SIG-M5 treated with dmso at 0.1 percent for 504 hours (cell line): ENCODE measurements around the gene BAAT.
A peak's percentile ranks its signal among the peaks of the same experiment; 100 is the strongest.

Source experiments
- DNase-seq: peaks from one replicate; lab custom pipeline; 2025; ENCODE audit not compliant: unreplicated experiment; lab: John Stamatoyannopoulos, UW

BAAT gene

DNA sequence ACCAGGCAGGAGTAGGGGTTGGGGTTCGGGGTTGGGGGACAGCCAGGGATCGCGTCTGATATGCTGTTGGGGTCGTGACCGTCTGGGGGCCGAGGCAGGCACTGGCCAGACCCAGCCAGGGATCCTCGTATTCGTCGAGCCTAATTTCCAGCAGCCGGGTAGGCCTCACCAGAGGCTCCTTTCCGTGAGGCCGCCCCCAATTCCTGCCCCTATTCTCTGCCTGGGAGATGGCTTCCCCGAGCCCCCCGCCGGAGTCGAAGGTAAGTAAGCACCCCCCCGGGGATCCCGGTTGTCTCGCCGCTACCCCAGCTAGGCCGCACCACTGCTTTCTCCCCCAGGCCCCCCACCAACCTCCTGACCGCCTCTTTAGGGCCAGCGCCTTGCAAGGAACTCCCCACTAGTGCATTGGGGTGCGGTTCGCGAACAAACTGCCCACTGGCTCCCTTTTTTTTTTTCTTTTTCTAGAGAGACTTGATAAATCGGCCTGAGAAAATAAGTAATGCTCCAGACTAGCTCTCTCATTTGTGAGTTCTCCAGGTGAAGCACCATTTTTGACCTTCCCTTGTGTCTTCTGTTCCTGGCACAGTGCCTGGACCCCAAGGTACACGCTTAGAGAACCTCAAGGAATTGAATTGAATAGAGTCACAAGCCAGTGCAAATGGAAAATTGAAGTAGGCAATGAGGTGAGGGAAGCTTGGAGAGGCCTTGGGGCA, 14.3 kb upstream of the BAAT start:
- no peak for DNase-seq

GRCh38 chr9:101398068-101398929, 13.5 kb upstream of the BAAT start, which contains the start of the genes MRPL50 and ZNF189:
Gene MRPL50 (minus strand): TSS chr9:101398618. CDS start chr9:101398592, 26 bp downstream.
Gene ZNF189 (plus strand): TSS chr9:101398851. CDS start chr9:101399157, 306 bp downstream.
- peak; percentile 98 for DNase-seq

GRCh38 chr9:101397746-101398067, 12.9 kb upstream of the BAAT start:
- no peak for DNase-seq

GRCh38 chr9:101394687-101395086, 9.9 kb upstream of the BAAT start:
- DNase-seq: no peak

DNA sequence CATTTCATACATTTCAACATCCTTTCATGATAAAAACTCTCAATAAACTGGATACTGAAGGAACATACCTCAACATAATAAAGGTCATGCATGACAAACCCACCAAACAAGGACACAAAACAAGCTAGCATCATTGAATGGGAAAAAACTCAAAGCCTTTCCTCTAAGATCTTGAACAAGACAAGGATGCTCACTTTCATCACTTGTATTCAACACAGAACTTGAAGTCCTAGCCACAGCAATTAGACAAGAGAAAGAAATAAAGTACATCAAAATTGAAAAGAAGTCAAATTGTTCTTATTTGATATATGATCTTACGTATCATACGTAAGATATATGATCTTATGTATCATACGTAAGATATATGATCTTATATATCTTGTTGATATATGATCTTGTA, 8.3 kb upstream of the BAAT start:
- no peak for DNase-seq

- no peak for DNase-seq
These were observed 3.7 kb upstream of the BAAT start for GRCh38 chr9:101388507-101388993.

GRCh38 chr9:101387871-101388506, 3.2 kb upstream of the BAAT start:
- DNase-seq: peak; percentile 59

GRCh38 chr9:101383361-101383760, 1.4 kb downstream of the BAAT start:
- DNase-seq: no peak

GRCh38 chr9:101381833-101382342, 2.9 kb downstream of the BAAT start:
- no peak for DNase-seq

DNA sequence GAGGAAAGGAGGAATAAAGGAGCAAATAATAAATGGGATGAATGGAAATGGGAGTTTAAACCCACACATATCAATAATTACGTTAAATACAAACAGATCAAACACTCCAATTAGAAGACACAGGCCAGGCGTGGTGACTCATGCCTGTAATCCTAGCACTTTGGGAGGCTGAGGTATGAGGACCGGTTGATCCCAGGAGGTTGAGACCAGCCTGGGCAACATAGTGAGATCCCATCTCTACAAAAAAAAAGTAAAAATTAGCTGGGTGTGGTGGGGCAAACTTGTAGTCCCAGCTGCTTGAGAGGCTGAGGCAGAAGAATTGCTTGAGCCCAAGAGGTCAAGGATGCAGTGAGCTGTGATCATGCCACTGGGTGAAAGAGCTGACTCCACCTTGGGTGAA, 3.7 kb downstream of the BAAT start:
- DNase-seq: no peak

DNA sequence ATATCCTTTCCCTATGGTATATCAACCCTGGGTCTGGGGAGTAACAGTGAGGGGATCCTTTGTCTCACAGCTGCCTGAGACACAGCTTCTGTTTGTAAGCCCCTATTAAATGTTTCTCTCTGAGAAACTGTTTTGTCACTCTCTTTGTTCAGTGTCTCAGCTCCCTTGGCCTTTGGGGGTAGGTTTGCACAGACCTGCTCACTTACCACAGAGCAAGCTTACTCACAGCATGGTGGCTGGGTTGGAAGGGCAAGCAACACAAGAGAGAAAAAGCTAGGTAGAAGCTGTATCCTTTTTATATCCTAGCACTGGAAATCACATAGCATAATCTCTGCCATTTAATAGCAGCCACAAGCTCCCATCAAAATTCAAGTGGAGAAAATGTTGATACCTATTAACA, 4.5 kb downstream of the BAAT start:
- DNase-seq: no peak

DNA sequence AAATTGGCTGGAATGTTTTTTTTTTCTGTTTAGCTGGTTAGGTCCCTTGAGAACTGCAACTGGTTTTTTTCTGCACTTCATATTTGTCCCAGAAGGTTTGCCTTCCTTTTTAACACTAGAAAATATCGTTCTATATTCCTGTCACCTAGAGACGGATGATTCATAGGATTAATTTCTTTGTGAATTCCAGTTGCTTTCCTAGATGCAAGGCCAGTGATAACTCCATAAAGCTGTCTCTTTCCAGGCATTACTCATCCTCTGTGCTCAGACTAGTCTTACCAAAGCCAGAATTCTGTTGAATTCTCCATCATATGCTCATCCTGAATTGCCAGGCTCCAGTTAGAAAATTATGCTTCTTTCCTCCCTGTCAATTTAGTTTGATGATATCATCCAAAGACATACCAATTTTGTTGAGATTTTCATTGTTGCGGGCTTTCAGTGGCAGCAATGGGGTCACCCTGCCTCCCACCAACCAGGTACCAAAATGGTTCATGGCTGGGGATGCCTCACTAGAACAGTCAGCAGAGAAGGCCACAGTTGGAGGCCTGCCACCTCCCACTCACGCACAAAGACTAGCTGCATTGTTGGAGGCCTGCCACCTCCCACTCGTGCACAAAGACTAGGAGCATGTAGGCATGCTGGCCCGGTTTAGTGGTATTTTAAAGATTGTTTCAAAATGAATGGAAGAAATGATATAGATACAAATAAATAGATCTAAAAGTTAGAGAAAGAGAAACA, 8.5 kb downstream of the BAAT start:
- no peak for DNase-seq

DNA sequence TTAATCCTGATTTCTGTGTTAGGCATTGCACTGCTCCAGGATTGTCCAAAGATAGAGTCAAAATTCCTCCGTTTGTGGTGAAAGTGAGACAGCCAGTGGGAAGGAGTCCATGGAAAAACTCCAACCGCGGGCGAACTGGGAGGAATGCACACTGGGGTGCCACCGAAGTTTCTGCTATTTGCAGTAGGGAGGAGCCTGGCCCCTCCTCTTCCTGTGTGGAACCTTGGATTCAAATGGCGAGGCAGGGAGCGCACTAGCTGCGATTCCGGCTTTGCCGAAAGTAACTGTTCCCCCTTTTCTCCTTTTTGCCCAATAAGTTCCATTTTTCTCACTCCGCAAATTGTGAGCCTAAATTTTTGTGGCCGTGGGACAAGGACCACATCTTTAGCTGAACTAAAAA, 9.3 kb downstream of the BAAT start:
- DNase-seq: no peak

GRCh38 chr9:101372327-101373118, 12.3 kb downstream of the BAAT start:
- no peak for DNase-seq

DNA sequence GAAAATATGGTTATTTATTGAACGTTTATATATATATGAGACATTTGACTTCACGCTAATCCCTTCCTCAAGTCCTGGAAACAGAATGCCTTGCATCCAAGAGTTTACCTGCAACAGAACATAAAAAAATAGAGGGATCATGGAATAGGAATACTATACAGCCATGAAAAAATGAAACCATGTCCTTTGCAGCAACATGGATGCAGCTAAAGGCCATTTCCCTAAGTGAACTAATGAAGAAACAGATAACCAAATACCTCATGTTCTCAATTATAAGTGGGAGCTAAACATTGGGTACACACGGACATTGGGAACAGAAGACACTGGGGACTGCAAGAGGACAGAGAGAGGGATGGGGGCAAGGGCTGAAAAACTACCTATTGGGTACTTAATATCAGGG, 13.0 kb downstream of the BAAT start:
- DNase-seq: no peak

DNA sequence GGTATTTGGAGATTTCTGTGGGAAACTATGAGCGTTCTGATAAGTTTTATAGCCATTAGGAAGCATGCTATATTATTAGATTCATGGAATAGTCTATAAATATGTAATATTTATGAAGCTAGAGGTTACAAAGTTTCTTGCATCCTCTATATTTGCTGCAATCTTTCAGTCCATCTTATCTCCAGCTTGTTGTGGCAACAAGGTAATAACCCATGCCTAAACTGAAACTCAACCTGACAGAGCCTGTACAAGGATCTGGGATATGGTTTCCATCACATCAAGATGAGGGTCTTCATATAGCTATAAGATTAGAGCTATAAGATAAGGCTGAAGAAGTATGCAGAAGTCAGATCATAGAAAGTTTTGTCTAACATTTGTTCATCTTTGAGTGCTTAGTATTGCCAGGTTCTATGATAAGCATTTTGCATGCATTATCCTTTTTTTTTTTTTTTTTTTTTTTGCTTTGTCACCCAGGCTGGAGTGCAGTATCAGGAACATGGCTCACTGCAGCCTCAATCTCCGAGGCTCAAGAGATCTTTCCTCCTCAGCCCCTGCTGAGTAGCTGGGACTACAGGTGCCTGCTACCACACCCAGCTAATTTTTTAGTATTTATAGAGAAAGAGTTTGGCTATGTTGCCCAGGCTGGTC, 14.8 kb downstream of the BAAT start:
- DNase-seq: no peak

DNA sequence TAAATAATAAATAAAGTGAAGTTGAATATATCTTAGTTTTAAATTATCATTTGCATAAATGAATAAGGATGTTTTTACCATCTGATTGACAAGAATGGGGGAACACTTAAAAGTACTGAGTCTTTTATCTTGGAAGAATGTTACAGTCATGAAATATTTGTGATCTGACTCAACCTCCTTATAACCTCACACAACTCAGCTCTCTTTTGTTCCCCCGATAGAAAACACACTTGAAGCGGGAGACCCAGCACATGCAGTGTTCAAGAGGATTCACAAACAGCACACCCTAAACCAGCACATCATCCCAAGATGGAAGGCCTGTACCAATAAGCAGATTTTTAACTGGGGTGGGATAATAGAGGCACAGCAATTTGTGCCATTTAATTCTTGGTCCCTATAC, 15.5 kb downstream of the BAAT start:
- no peak for DNase-seq

DNA sequence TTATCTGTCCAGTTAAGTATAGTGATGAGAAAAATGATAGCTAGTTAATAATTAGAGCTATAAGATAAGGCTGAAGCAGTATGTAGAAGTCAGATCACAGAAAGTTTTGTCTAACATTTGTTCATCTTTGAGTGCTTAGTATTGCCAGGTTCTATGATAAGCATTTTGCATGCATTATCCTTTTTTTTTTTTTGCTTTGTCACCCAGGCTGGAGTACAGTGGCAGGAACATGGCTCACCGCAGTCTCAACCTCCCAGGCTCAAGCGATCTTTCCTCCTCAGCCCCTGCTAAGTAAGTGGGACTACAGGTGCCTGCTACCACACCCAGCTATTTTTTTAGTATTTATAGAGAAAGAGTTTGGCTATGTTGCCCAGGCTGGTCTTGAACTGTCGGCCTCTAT, 17.5 kb downstream of the BAAT start:
- DNase-seq: no peak

- no peak for DNase-seq
These were observed 18.6 kb downstream of the BAAT start for GRCh38 chr9:101366038-101366756.
